Measurements from ENCODE around the gene PUSL1.

GRCh38 chr1:1342584-1343115 lies 34.3 kb downstream of the PUSL1 start:
- TF ChIP-seq CTCF (conservative IDR thresholded peaks at IDR 0.05; ENCODE audit: low read depth in 2 of 2) (no peak), REST (IDR thresholded peaks at IDR 0.05; ENCODE audit: unreplicated experiment) (no peak), CREB1 (CRISPR knock-in tag; IDR thresholded peaks at IDR 0.05; ENCODE audit: low read depth) (no peak), EZH2phosphoT487 (IDR thresholded peaks at IDR 0.05; ENCODE audit: unreplicated experiment) (no peak), EZH2 (IDR thresholded peaks at IDR 0.05; ENCODE audit: low read depth, unreplicated experiment) (no peak), POLR2AphosphoS5 (IDR thresholded peaks at IDR 0.05; ENCODE audit: low read depth) (no peak), JUNB (IDR thresholded peaks at IDR 0.05; ENCODE audit: unreplicated experiment) (no peak), ZNF114 (CRISPR knock-in tag; IDR thresholded peaks at IDR 0.05) (no peak), ZNF331 (CRISPR knock-in tag; IDR thresholded peaks at IDR 0.05; ENCODE audit: low read depth) (no peak), NANOG (IDR thresholded peaks at IDR 0.05; ENCODE audit: borderline replicate concordance) (no peak)

Measured in GM23338 (cell line).